Stimulated activated CD8-positive, alpha-beta memory T cell treated with anti-CD3 and anti-CD28 coated beads, Interleukin-15, amount 100 ng/mL, for 1 hour (primary cell): Measurements from ENCODE around the gene DHRS4L2.
"Not testable (repeated sequence)": the region's sequence is repeated elsewhere in the genome, so short reads cannot be mapped to it uniquely, and the experiment has no call there.

ENCODE experiments used
- DNase-seq: peaks from one replicate; pipeline ENCODE4 v3.0.0-alpha.2; 2020; ENCODE audit warnings: low read depth

DHRS4L2 gene

DNA sequence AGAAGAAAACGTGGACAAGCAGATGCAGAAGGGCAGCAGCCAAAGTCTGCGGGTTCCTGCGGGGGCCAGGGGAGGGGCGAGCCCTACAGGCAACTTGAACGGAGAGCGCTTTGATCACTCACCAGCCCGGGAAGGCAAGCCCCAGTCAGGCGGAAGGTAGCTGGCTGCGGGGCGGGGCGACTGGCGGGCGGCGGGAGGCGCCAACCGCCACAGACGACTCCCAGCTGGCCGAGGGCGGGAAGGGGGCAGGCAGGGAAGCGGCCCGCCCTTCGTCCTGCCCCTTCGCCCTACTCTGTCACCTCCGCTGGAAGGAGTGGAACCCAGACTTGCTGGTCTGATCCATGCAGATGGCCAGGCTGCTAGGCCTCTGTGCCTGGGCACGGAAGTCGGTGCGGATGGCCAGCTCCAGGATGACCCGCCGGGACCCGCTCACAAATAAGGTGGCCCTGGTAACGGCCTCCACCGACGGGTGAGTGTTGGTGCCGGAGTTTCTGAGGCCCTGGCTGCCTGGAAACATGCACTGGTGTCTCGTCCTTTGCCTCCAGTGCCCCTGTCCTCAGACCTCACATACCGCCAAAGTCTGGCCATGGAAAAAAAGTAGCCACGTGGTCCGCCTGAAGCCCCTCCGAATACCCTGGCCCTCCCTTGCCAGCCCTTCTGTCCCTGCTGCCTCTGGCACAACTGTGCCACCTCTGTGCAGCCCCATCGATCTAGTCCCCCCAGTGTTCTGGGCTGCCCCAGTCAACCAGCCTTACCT lies at the start of gene DHRS4L2:
TSS of gene DHRS4L2 (plus strand) at position 323 of the 757 bp plus-strand sequence. CDS start at position 342, 19 bp downstream.
- peak; percentile 35 for DNase-seq

DNA sequence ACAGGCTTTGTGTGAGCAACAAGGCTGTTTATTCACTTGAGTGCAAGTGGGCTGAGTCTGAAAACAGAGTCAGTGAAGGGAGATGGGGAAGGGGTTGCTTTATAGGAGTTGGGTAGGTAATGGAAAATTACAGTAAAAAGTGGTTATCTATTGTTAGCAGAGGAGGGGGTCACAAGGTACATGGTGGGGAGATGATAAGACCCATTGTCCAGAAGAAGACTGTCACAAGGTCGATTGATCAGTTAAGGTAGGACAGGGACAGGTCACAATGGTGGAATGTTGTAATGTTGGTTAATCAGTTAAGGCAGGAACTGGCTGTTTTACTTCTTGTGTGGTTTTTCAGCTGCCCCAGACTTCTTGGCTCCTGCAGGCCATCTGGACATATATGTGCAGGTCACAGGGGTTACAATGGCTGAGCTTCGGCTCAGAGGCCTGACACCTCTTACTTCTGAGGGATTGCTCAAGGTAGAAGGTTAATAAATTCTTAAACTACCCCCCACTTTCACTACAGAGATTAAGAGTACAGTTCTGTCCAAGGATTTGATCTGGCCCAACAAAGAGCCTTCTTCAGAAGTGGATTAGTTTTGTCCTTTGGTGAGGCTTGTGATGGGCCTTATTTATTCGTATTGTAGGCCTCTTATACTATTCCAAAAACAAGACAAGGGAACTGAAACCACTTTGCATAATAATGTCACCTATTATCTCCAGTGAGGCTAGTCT lies 49.0 kb upstream of the DHRS4L2 start:
- DNase-seq: no peak

DNA sequence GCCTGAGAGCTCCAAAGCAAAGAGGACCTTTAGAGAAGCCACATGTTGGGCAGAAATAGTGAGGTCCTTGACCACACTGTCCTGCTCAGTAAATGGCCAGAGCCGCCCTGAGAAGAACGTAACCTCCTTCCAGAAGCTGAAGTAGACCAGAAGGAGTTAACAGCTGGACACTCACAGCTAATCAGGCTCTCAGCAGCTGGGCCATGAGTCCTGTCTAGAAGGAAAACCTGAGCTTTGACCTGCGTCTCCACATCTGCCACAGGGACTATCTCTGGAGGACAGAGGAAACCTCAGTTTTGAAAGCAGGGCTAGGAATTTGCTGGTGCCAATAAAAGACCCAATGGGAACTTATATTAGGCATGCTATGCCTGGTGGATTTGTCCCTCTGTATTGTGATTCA lies 47.5 kb upstream of the DHRS4L2 start:
- DNase-seq: no peak

DNA sequence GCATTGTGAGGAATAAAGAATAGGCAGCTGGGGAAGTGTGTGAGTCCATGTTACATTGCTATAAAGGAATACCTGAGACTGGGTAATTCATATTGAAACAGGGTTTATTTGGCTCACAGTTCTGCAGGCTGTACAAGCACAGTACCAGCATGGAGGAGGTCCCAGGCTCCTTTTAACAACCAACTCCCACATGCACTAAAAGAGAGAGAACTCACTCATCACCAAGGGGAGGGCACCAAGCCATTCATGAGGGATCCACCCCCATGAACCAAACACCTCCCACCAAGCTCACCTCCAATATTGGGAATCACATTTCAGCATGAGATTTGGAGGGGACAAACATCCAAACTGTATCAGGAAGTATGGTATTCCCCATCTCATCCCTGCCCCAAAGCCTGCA lies 47.1 kb upstream of the DHRS4L2 start:
- no peak for DNase-seq

DNA sequence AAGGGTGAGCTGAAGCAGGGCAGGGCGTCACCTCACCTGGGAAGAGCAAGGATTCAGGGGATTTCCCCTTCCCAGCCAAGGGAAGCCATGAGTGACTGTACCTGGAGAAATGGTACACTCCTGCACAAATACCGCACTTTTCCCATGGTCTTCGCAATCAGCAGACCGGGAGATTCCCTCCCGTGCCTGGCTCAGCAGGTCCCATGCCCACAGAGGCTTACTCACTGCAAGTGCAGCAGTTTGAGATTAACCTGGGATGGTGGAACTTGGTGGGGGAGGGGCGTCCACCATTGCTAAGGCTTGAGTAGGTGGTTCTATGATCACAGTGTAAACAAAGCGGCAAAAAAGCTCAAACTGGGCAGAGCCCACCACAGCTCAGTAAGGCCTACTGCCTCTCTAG lies 46.1 kb upstream of the DHRS4L2 start:
- no peak for DNase-seq

DNA sequence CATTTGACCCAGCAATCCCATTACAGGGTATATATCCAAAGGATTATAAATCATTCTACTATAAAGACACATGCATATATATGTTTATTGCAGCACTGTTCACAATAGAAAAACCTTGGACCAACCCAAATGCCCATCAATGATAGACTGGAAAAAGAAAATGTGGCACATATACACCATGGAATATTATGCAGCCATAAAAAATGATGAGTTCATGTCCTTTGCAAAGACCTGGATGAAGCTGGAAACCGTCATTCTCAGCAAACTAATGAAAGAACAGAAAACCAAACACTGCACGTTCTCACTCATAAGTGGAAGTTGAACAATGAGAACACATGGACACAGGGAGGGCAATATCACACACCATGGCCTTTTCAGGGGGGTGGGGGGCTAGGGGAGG lies 39.7 kb upstream of the DHRS4L2 start:
- DNase-seq: not testable (repeated sequence)

DNA sequence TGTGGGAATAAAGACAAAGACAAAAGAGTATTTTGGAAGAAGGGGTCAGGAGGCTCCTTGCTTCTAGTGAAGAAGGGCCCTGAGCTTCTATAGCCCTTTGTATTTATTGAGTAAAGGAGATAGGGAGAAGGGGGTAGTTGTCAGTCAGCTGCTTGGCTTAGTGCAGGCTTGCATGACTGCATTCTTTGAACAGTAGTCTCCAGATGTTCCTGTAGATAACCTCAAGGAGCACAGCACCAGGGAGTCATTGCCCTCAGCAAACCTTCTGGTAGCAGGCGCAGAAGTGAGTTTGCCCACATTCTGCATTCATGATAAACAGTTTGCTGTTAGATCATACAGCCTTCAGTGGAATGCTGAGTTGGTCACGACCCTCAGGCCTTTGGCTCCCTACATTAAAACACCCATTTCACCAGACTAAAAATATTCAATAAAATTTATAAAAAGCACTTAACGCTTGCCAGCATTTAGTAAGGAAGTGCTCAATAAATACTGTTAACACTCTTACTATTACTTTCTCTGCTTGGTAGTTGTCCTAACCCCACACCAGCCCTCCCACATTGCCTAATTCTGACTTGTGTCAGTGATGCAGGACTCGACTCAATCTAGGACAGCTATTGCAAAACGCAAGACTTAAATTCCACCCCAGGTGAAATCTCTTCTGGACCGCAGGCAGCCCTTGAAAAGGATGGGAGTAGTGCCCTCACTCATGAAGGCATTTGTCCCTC lies 38.2 kb upstream of the DHRS4L2 start:
- no peak for DNase-seq

DNA sequence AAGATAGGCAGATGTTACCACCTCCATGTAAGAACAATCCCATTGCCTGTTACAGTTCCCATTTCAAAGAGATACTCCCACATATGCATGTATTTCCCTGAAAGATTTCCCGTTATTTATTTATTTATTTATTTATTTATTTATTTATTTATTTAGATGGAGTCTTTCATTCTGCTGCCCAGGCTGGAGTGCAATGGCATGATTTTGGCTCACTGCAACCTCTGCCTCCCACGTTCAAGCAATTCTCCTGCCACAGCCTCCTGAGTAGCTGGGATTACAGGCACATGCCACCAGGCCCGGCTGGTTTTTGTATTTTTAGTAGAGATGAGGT lies 37.6 kb upstream of the DHRS4L2 start:
- not testable (repeated sequence) for DNase-seq

DNA sequence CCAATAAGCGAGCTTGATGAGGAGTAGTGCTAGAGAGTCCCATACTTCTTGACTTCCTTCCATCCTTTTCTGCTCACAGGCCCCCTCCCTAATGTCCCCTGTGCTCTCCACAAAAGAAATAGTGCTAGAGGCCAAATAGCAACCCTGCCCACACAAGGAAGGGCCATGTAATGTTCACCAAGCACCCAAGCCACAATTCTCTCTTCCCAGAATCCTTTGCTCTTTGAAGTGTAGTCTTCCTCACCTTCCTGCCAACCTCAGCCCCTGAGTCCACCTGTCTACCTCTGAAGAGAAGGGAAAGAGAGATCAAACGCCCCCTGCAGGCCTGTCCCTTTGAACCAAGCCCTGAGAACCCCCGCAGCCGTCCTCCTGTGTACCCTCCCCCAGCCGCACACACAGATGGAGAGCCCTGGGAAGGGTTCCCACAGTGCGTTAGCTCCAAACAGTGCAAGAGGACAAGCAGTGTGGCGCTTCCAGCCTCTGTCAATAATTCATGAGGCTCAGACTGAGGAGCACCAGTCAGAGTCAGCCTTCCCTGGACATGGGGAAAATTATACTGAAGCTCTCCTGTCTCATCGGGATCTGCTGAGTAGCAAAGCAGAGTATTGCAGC lies 37.0 kb upstream of the DHRS4L2 start:
- DNase-seq: no peak

DNA sequence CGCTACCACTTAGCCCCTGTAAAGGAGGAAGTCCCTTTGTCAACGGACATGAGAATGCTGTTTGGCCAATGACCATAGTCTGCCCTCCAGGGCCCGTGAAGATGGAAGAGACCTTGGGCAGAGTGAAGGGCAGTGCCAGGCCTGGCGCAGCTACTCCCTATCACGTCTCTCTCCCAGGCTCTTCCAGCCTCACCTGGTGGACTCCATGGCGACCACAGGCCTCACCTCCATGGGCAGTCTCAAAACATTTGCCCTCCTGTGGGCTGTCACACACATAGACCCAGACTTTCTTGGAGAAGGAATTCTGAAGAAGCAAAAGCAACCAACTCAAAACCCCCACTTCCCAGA lies 35.6 kb upstream of the DHRS4L2 start:
- not testable (repeated sequence) for DNase-seq

DNA sequence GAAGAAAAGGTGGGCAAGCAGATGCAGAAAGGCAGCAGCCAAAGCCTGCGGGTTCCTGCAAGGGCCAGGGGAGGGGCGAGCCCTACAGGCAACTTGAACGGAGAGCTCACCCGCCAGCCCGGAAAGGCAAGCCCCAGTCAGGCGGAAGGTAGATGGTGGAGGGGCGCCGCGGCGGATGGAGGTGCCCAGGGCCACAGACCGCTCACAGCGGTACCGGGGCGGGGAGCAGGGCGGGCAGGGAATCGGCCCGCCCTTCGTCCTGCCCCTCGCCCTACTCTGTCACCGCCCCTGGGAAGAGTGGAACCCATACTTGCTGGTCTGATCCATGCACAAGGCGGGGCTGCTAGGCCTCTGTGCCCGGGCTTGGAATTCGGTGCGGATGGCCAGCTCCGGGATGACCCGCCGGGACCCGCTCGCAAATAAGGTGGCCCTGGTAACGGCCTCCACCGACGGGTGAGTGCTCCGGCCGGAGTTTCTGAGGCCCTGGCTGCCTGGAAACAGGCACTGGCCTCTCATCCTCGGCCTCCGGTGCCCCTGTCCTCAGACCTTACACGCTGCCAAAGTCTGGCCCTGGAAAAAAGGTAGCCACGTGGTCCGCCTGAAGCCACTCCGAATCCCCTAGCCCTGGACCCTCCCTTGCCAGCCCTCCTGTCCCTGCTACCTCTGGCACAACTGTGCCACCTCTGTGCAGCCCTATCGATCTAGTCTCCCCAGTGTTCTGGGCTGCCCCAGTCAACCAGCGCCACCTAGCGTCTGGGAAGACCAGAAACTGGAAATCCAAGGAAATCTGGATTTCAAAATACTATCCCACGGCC lies 35.1 kb upstream of the DHRS4L2 start, which contains the start of gene DHRS4:
TSS of gene DHRS4 (plus strand) at position 307 of the 815 bp plus-strand sequence. CDS start at position 326, 19 bp downstream.
- DNase-seq: peak; percentile 68

DNA sequence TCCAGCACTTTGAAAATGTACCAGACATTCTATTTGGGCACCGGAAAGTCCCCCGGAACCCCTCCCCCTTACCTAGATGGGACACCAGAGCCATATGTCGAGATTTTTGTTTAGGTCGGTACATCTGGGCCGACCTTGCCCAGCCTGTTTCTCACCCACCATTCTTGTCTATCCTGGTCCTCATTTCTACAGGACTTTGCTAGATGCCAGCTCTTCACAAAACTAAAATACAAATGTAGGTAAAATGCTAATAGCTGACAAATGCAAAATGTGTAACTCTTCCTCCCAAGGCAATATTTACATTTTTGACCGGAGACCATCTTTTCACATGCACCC lies 34.5 kb upstream of the DHRS4L2 start:
- not testable (repeated sequence) for DNase-seq

DNA sequence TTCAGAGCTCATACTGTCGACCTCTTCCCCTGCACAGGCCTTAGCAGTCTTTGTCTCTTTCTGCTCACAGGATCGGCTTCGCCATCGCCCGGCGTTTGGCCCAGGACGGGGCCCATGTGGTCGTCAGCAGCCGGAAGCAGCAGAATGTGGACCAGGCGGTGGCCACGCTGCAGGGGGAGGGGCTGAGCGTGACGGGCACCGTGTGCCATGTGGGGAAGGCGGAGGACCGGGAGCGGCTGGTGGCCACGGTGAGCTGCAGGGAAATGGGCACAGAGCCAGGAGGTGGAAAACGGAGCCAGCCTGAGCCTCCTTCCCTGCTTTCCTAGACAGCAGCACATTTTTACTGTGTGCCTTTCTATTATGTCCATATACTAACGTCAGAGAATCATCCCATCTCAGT lies 33.8 kb upstream of the DHRS4L2 start:
- not testable (repeated sequence) for DNase-seq

DNA sequence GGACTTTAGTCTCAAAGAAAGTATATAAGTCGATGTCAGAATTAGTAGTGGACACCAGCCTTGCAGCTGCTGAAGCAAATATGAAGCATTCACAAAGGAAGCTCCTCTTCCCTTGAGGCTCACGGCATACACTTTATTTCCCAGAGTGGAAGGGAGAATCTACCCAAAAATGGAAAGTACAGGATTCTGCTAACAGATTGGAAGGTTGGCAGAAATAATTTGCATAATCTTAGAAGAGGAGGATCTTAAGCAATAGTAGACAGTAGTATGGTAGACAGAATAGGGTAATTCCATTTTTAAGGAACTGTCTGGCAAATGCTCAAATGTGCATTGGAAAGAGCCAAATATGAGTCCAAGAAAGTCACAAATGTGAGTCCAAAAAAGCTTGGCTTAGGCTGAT lies 32.9 kb upstream of the DHRS4L2 start:
- not testable (repeated sequence) for DNase-seq

DNA sequence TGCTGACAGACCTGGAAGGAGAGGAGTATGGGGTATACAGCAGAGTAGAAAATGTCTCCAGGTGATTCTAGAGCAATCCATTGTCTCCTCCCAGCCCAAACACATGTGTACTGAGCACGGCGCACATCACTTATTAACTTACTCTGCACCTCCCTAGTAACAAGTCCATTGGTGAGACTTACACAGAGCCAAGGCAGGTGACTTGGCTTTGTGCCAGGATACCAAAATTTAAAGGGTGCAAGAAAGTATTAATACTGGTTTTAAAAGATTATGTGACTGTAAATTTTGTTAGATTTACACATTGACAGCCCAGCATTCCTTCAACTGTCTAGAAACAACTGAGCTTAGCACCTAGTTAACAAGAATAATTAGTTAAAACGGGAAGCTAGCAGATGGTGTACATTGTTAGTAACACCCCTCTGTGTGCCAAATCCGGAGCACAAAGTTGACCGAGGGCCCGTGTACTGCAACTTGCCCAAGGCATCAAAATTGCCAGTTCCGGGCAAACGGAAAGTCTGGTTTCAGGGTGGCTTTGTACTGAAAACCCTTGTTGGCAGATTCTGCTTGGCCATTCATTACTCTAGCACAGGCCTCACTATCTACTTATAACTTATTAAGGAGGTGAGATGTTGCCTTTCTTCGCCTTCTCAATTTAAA lies 30.7 kb upstream of the DHRS4L2 start:
- DNase-seq: not testable (repeated sequence)

DNA sequence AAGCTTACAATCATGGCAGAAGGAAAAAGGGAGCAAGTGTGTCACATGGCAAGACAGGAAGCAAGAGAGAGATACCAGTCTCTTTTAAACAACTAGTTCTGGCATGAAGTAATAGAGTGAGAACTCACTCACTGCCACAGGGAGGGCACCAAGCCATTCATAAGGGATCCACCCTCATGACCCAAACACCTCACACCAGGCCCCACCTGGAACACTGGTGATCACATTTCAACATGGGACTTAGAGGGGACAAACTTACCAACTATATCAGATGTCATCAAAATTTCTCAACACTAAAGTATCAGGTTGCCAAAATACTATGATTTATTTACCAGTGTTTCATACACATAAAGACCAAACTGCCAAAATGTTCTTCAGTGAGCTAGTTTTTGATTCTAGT lies 27.8 kb upstream of the DHRS4L2 start:
- DNase-seq: not testable (repeated sequence)

DNA sequence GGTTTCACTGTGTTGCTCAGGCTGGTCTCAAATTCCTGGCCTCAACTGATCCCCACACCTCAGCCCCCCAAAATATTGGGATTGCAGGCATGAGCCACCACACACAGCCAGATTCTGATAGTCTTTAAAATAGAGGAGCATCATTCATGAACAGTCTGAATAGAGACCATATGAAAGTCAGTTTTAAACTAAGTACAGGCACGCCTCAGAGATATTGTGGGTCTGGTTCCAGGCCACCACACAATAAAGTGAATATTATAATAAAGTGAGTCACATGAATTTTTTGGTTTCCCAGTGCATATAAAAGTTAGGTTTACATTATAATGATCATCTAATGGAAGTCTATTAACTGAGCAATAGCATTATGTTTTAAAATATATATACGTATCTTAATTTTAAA lies 27.0 kb upstream of the DHRS4L2 start:
- not testable (repeated sequence) for DNase-seq

DNA sequence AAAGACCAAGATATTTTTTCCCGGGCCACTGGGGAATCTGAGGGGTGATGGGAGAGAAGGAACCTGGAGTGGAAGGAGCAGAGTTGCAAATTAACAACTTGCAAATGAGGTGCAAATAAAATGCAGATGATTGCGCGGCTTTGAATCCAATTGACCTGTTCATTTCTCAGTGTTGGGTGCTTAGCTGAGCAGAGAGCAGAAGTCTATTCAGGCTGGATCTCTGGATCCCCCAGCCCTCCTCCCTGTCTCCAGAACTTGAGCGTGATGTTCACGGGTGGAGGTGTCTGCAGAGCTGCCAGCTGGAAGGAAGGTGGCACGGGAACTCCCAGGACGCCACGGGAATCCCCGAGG lies 19.6 kb upstream of the DHRS4L2 start:
- DNase-seq: not testable (repeated sequence)

DNA sequence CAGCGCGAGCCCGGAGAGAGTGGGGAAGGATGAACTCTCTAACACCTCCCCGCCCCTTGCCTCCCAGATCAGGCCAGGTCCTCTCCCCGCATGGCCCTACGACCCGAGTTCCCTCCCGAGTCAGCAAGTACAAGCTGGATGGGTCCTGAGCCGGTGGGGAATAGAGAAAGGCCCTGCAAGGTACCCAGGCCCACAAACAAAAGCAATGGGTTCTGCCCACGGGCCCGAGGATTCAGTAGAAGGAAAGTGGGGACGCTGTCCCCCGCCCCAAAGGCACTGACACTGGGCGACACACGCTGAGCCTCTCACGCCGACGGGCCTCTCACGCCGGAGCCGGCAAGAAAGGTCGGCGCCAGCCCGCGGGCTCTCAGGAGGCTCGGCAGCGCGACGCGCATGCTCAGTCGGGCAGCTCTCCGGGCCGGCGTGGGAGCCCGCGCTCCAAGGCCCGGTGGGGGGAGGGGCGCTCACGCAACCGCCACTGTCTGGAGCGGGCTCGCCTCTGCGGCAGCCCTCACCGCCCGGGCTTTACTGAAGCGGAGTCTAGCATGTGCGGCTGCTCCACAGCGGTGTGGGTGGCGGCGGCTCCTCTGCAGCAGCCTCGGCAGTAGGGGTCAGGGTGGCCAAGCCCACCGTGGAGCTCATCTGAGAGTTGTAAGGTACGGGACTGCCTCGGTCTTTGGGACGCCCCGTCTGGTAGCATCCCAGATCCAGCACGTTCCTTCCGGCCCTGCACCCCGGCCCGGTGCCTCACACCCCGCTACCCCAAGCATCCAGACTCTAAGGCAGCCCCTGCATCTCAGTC lies 19.0 kb upstream of the DHRS4L2 start:
- not testable (repeated sequence) for DNase-seq

DNA sequence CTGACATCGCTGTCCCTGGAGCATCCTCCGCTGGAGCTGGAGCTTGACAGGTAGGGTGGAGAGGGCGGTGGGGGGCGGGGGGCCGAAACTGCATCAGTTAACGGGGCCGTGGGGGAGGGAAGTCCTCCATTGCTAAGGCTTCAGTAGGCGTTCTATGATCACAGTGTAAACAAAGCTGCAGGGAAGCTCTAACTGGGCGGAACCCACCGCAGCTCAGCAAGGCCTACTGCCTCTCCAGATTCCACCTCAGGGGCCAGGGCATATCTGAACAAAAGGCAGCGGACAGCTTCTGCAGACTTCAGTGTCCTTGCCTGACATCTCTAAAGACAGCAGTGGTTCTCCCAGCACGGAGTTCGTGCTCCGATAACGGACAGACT lies 18.5 kb upstream of the DHRS4L2 start:
- not testable (repeated sequence) for DNase-seq
